Uterus (tissue), 2 donors: ENCODE results near the gene SFR1.

Experiments used
- CTCF ChIP-seq, 4 experiments: fragments of 200-600 bp in 2 of 4; fragments of 450-650 bp in 2 of 4; sonication (generic) in 2 of 4; IDR thresholded peaks; one replicate each; pipeline ENCODE4 v1.5.1; 2016 to 2019; ENCODE audit warnings: antibody characterized with exemption in 4 of 4, mild to moderate bottlenecking in 2 of 4, moderate library complexity in 1 of 4
- POLR2A ChIP-seq, 2 donors: fragments of 450-650 bp; IDR thresholded peaks; one replicate each; pipeline ENCODE4 v1.6.1; 2016; ENCODE audit warnings: antibody characterized with exemption in 2 of 2, mild to moderate bottlenecking in 1 of 2, moderate library complexity in 1 of 2

DNA sequence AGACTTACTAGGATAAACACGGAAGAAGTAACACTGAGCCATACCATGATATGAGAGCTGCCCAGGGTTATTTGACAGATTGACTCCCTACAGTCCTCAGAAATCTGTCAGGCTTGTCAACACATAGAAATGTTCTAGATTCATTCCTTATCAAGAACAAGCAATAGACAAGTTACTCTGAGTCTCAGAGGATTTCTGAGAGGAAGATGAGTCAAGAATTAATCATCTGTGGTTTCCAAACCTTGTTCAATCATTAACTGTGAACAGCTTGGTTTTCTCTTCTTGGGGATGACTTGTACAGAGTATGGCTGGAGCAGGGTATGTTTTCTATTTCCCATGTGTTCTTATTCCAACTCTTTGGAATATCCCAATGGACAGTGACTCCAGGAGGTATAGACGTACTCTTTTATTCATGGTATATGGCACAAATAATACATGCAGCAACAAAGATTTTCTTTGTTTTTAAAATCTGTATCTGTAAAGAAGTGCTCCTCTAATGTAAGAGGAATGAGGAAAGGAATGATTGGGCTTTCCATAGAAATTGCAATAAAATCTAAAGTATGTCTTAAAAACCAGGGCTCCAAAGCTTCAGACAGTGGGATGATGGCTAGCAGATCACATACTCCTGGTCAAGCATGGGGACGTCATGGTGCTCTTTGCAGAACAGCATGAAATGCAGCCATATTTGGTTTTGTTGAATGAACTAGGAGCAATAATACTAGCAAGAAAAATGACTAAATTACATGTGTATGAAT lies 11.9 kb upstream of the SFR1 start:
- TF ChIP-seq CTCF (IDR thresholded peaks at IDR 0.05), result no peak
- no peak for TF ChIP-seq POLR2A (IDR thresholded peaks at IDR 0.05)
